Adipocyte (in vitro differentiated cells): ENCODE data around the gene GLI1.
"Not testable (repeated sequence)": the region's sequence is repeated elsewhere in the genome, so short reads cannot be mapped to it uniquely, and the experiment has no call there.

Source experiments
- DNase-seq: peaks from one replicate; pipeline ENCODE4 v3.0.0-alpha.2; 2015; ENCODE audit warnings: low read depth
- H3K27me3 ChIP-seq: replicated peaks from 2 replicates; pipeline ENCODE4 v1.7.0; 2013; ENCODE audit warnings: mild to moderate bottlenecking, low read length, moderate library complexity; ENCODE audit not compliant: control insufficient read depth, insufficient read depth
- H3K36me3 ChIP-seq: 2 replicates; pipeline ENCODE4 v1.7.0; 2013; ENCODE audit warnings: low read length, mild to moderate bottlenecking, moderate library complexity; ENCODE audit not compliant: control insufficient read depth, insufficient read depth, severe bottlenecking
- H3K4me1 ChIP-seq: 2 replicates; pipeline ENCODE4 v1.7.0; 2013; ENCODE audit warnings: mild to moderate bottlenecking, low read length, moderate library complexity; ENCODE audit not compliant: control insufficient read depth, insufficient read depth
- H3K4me3 ChIP-seq: 2 replicates; pipeline ENCODE4 v1.7.0; 2013; ENCODE audit warnings: mild to moderate bottlenecking, low read length, moderate library complexity
- H3K9ac ChIP-seq: 2 replicates; pipeline ENCODE4 v1.7.0; 2013; ENCODE audit warnings: mild to moderate bottlenecking, low read length, moderate library complexity
- H3K9me3 ChIP-seq: 2 replicates; pipeline ENCODE4 v1.7.0; 2013; ENCODE audit warnings: mild to moderate bottlenecking, low read length, moderate library complexity; ENCODE audit not compliant: control insufficient read depth

Gene GLI1

DNA sequence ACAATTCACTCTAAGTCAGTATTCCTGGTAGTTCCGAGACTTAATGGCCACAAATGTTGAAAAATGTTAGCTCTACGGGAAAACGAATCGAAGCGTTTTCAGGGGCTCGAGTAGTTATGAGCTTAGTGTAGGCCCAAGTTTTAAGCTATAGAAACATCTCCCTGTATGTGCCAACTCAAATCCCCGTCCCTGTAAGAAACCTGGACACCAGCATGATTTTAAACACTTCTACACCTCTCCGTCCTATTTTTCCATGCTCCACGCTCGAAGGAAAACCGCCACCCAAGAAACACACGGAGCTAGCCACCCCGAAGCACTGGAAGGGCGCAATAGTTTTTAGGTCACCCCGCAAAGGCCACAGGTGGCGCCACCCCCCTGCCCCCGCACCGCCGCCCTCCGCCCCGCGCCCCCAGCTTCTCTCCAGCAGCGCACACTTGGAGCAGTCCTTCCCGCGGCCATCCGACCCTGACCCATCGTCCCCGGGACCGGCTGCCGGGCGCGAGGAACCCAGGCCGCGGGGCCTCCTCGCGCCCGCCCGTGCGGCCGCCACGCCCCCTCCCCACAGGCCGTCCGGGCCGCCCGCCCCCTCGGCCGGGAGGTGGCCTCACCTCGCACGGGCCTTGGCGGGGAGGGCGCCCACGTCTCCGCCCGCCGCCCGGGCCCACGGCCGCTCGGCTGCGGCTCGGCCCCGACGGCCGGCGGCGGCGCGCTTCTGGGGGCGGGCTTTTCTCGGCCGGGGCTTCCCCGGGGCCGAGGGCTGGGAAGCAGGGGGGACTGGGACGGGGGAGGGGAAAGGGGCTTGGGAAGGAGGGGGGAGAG, 29.3 kb upstream of the GLI1 start:
- no peaks in the 10 kb centered on the region for H3K36me3 ChIP-seq
- no peaks in the 10 kb centered on the region for H3K9me3 ChIP-seq
- DNase-seq: peak; percentile 79
- H3K4me1 ChIP-seq: peaks cover 7% of the 10 kb centered on the region
- peak overlapping the region; percentile 96 for H3K9ac ChIP-seq
- H3K4me3 ChIP-seq: peak overlapping the region; percentile 83
- no peaks in the 10 kb centered on the region for H3K27me3 ChIP-seq

- H3K36me3 ChIP-seq: no peaks in the 10 kb centered on the region
- H3K4me3 ChIP-seq: peak within 1 kb of the TSS; percentile 83
- DNase-seq: peak; percentile 98
Observed at GRCh38 chr12:57430931-57431566, 28.5 kb upstream of the GLI1 start, which contains the start of gene R3HDM2. R3HDM2 (minus strand) TSS chr12:57431043; CDS start chr12:57310428, 120,615 bp downstream.

DNA sequence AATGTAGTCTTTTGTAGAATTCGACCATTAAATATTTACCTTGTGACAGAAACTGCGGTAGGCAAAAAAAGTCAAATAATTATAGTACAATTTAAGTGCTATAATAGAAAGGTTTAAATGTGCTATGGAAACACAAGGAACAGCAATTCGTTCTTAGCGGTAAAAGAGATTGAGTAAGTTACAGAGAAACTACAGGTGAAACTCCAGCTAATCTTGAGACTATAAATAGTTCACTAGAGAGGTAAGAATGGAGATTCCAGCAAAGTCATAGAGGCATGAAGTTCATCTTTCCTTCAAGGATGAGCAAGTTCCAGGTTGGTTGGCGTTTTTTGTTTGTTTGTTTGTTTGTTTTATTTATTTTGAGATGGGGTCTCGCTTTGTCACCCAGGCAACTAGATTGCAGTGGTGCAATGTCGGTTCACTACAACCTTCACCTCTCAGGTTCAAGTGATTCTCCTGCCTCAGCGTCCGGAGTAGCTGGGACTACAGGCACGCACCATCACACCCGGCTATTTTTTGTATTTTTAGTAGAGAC, 27.9 kb upstream of the GLI1 start:
- no peak for DNase-seq
- H3K4me1 ChIP-seq: peaks cover 7% of the 10 kb centered on the region
- no peaks in the 10 kb centered on the region for H3K9me3 ChIP-seq
- H3K9ac ChIP-seq: peak overlapping the region; percentile 90
- no peaks in the 10 kb centered on the region for H3K27me3 ChIP-seq
- no peaks in the 10 kb centered on the region for H3K36me3 ChIP-seq
- peak overlapping the region; percentile 83 for H3K4me3 ChIP-seq

More at GRCh38 chr12:57430931-57431566, 28.5 kb upstream of the GLI1 start, which contains the start of gene R3HDM2:
- Histone ChIP-seq H3K4me1 (peaks cover 7% of the 10 kb centered on the region), H3K9me3 (no peaks in the 10 kb centered on the region), H3K27me3 (no peaks in the 10 kb centered on the region), H3K9ac (peak within 1 kb of the TSS; percentile 96)

DNA sequence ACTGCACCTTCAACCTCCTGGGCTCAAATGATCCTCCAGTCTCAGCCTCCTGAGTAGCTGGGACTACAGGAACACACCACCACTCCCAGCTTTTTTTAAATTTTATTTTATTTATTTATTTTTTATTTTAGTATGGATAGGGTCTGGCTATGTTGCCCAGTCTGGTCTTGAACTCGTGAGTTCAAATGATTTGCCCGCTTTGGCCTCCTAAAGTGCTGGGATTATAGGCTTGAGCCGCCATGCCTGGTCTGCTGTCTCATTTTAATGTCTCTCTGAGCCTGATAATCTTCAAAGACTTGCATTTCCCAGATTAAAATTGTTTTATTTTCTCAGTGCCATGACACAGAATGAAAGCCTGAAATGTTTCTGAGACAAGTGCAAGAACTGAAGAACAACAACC, 26.2 kb upstream of the GLI1 start:
- H3K9me3 ChIP-seq: no peaks in the 10 kb centered on the region
- H3K36me3 ChIP-seq: no peaks in the 10 kb centered on the region
- H3K4me1 ChIP-seq: peaks cover 7% of the 10 kb centered on the region
- no peaks in the 10 kb centered on the region for H3K27me3 ChIP-seq
- no peak for DNase-seq
- H3K9ac ChIP-seq: no peak overlapping the region
- no peak overlapping the region for H3K4me3 ChIP-seq

GRCh38 chr12:57434517-57435223, 24.9 kb upstream of the GLI1 start, which contains the start of gene INHBC:
INHBC (plus strand) TSS chr12:57434784; CDS start chr12:57434887, 103 bp downstream.
- DNase-seq: no peak

GRCh38 chr12:57435293-57435692, 24.3 kb upstream of the GLI1 start:
- H3K9me3 ChIP-seq: no peaks in the 10 kb centered on the region
- no peak for DNase-seq
- no peaks in the 10 kb centered on the region for H3K36me3 ChIP-seq
- no peaks in the 10 kb centered on the region for H3K4me1 ChIP-seq
- no peaks in the 10 kb centered on the region for H3K27me3 ChIP-seq
- H3K9ac ChIP-seq: no peak overlapping the region
- H3K4me3 ChIP-seq: no peak overlapping the region

More at GRCh38 chr12:57434517-57435223, 24.9 kb upstream of the GLI1 start, which contains the start of gene INHBC:
- no peaks in the 10 kb centered on the region for H3K36me3 ChIP-seq
- peaks cover 2% of the 10 kb centered on the region for H3K4me1 ChIP-seq
- H3K4me3 ChIP-seq: no peak within 1 kb of the TSS
- H3K9me3 ChIP-seq: no peaks in the 10 kb centered on the region
- H3K9ac ChIP-seq: no peak within 1 kb of the TSS
- H3K27me3 ChIP-seq: no peaks in the 10 kb centered on the region

- H3K9me3 ChIP-seq: no peaks in the 10 kb centered on the region
- H3K4me3 ChIP-seq: no peak overlapping the region
- H3K27me3 ChIP-seq: no peaks in the 10 kb centered on the region
- no peak overlapping the region for H3K9ac ChIP-seq
- no peaks in the 10 kb centered on the region for H3K4me1 ChIP-seq
- no peaks in the 10 kb centered on the region for H3K36me3 ChIP-seq
- DNase-seq: no peak
Observed at GRCh38 chr12:57438400-57438799, 21.2 kb upstream of the GLI1 start.

GRCh38 chr12:57439762-57440266, 19.8 kb upstream of the GLI1 start:
- H3K9me3 ChIP-seq: no peaks in the 10 kb centered on the region
- H3K27me3 ChIP-seq: no peaks in the 10 kb centered on the region
- H3K4me3 ChIP-seq: no peak overlapping the region
- DNase-seq: no peak
- H3K36me3 ChIP-seq: no peaks in the 10 kb centered on the region
- no peak overlapping the region for H3K9ac ChIP-seq
- H3K4me1 ChIP-seq: no peaks in the 10 kb centered on the region

DNA sequence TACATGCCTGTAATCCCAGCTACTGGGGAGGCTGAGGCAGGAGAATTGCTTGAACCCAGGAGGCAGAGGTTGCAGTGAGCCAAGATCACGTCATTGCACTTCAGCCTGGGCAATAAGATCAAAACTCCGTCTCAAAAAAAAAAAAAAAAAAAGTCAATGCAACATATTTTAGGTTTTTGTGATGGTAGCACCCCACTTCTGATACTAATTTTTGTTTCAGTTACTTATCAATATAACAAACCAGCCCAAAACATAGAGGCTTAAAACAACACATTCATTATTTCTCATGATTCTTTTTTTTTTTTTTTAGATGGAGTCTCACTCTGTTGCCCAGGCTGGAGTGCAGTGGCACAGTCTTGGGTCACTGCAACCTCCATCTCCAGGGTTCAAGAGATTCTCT, 18.2 kb upstream of the GLI1 start:
- not testable (repeated sequence) for H3K9me3 ChIP-seq, H3K4me1 ChIP-seq, DNase-seq, H3K36me3 ChIP-seq, H3K9ac ChIP-seq, H3K4me3 ChIP-seq, H3K27me3 ChIP-seq

- H3K27me3 ChIP-seq: no peaks in the 10 kb centered on the region
- H3K9me3 ChIP-seq: no peaks in the 10 kb centered on the region
- no peak for DNase-seq
- H3K9ac ChIP-seq: no peak overlapping the region
- no peaks in the 10 kb centered on the region for H3K4me1 ChIP-seq
- no peak overlapping the region for H3K4me3 ChIP-seq
- H3K36me3 ChIP-seq: no peaks in the 10 kb centered on the region
Observed at GRCh38 chr12:57441846-57442427, 17.6 kb upstream of the GLI1 start.
